Muscle of arm (tissue), 12 donors: Measurements from ENCODE around the gene ZFP2. TPM values are rescaled to one million over a fixed set of nuclear protein-coding genes. Genes with fewer than 3 reads are reported as not detected.

Experiments used
- DNase-seq: peaks from one replicate; pipeline ENCODE4 v3.0.0-alpha.2; 2013
- polyA plus RNA-seq, 12 donors: library from polyadenylated mRNA; unstranded; fragments of 120-200 nt; gene quantifications; one replicate each; pipeline ENCODE4 v1.2.1, GENCODE V29; 2013; ENCODE audit not compliant: insufficient read length in 12 of 12

The ZFP2 gene
- polyA plus RNA-seq, 12 donors, result 2.2 to 7.0 (median 3.1) TPM; not detected in 1

DNA sequence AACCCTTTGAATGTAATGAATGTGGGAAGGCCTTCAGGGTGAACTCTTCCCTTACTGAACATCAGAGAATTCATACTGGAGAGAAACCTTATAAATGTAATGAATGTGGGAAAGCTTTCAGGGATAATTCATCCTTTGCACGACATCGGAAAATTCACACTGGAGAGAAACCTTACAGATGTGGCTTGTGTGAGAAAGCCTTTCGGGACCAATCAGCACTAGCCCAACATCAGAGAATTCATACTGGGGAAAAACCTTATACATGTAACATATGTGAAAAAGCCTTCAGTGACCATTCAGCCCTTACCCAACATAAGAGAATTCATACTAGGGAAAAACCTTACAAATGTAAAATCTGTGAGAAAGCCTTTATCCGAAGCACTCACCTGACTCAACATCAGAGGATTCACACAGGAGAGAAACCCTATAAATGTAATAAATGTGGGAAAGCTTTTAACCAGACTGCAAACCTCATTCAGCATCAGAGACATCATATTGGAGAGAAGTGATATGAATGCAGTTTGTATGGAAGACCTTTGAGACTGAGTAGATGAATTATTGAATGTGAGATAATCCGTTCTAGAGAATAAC, 69.8 kb downstream of the ZFP2 start:
- no peak for DNase-seq

DNA sequence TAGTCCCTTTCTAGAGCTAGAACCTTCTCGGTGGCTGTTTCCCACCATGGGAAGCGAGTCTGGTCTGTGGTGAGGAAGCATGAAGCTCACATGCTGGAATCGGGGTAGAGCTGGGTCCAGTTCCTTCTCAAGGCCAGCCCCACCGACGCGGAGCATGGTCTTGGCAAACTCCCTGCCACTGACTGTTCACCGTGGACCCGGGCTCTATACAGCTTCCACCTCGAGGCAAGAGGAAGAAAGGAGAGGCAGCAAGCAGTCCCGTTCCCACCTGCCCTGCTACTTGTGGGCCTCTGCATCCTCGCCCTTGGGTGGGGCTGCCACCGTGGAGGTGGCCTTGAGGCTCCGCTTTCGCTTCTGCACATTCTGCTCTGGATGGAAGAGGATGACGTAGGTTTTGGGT, 85.7 kb downstream of the ZFP2 start:
- DNase-seq, result no peak

Other genes starting within 250 kb of the ZFP2 start
- gene ZNF354A, start 165.3 kb upstream of the ZFP2 start, polyA plus RNA-seq, result 10 to 100 TPM in 9 of 12 donors, 1 to 10 TPM in 1, not detected in 2; 8.3 to 21.4 (median 12.3) TPM
- gene ZNF354B, start 36.0 kb upstream of the ZFP2 start, polyA plus RNA-seq, result 10 to 100 TPM in 11 of 12 donors, not detected in 1; 11.7 to 24.3 (median 14.8) TPM
- gene ZNF454, start 45.3 kb downstream of the ZFP2 start, polyA plus RNA-seq, result 1 to 10 TPM in 10 of 12 donors, not detected in 2; 2.9 to 5.1 (median 3.8) TPM
- 1 to 10 TPM in 2 of 12 donors, under 1 TPM in 8, not detected in 2; 0.18 to 1.4 (median 0.72) TPM for gene GRM6, start 99.4 kb downstream of the ZFP2 start, polyA plus RNA-seq
- gene ZNF879, start 127.9 kb downstream of the ZFP2 start, polyA plus RNA-seq, result 1 to 10 TPM in 11 of 12 donors, not detected in 1; 3.7 to 9.5 (median 4.6) TPM
- gene ZNF354C, start 164.5 kb downstream of the ZFP2 start, polyA plus RNA-seq, result 10 to 100 TPM in 6 of 12 donors, 1 to 10 TPM in 5, not detected in 1; 7.5 to 12.0 (median 10.4) TPM